ENCODE measurements around the gene PKN3. TPM values are rescaled to one million over a fixed set of nuclear protein-coding genes. Genes with fewer than 3 reads are reported as not detected.

The PKN3 gene
- total and polyA plus RNA-seq, 9 of the 15 experiments (the other 6 are each of a cell fraction or from before 2014, with no cell fraction given): 0.82 to 49.2 (median 19.7) TPM

GRCh38 chr9:128724744-128725211 lies 22.5 kb downstream of the PKN3 start (continued):
- TF ChIP-seq, protein P1, sequence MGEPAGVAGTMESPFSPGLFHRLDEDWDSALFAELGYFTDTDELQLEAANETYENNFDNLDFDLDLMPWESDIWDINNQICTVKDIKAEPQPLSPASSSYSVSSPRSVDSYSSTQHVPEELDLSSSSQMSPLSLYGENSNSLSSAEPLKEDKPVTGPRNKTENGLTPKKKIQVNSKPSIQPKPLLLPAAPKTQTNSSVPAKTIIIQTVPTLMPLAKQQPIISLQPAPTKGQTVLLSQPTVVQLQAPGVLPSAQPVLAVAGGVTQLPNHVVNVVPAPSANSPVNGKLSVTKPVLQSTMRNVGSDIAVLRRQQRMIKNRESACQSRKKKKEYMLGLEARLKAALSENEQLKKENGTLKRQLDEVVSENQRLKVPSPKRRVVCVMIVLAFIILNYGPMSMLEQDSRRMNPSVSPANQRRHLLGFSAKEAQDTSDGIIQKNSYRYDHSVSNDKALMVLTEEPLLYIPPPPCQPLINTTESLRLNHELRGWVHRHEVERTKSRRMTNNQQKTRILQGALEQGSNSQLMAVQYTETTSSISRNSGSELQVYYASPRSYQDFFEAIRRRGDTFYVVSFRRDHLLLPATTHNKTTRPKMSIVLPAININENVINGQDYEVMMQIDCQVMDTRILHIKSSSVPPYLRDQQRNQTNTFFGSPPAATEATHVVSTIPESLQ (CRISPR knock-in tag; IDR thresholded peaks at IDR 0.05): no peak
- no peak for TF ChIP-seq BMI1 (IDR thresholded peaks at IDR 0.05; ENCODE audit: low read length)
- TF ChIP-seq FOXJ2 (tag; IDR thresholded peaks at IDR 0.05): no peak
- TF ChIP-seq, protein P2, sequence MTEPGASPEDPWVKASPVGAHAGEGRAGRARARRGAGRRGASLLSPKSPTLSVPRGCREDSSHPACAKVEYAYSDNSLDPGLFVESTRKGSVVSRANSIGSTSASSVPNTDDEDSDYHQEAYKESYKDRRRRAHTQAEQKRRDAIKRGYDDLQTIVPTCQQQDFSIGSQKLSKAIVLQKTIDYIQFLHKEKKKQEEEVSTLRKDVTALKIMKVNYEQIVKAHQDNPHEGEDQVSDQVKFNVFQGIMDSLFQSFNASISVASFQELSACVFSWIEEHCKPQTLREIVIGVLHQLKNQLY (CRISPR knock-in tag; conservative IDR thresholded peaks at IDR 0.05): no peak
- TF ChIP-seq RHOXF2B (CRISPR knock-in tag; conservative IDR thresholded peaks at IDR 0.05): no peak
- no peak for TF ChIP-seq PHTF2 (CRISPR knock-in tag; IDR thresholded peaks at IDR 0.05)
- TF ChIP-seq HLTF (IDR thresholded peaks at IDR 0.05): no peak
- TF ChIP-seq PHF8 (IDR thresholded peaks at IDR 0.05; ENCODE audit: borderline replicate concordance, low read length): peak; percentile 42; the same call in 1 of the 2 replicates
- TF ChIP-seq FUS (optimal IDR thresholded peaks at IDR 0.05; ENCODE audit: low read depth, low read length): no peak
- 0 out of 2 replicates have a peak, but pooled peaks have one; percentile 17 for TF ChIP-seq ZBTB17 (CRISPR knock-in tag; IDR thresholded peaks at IDR 0.05)
- no peak for TF ChIP-seq NCOA6 (IDR thresholded peaks at IDR 0.05)
- TF ChIP-seq KLF16 (IDR thresholded peaks at IDR 0.05): 0 out of 2 replicates have a peak, but pooled peaks have one; percentile 8
- peak in 1 of 2 experiments; percentile 4; a peak in 1 of 4 replicates for TF ChIP-seq MAZ (CRISPR knock-in tag; conservative IDR thresholded peaks at IDR 0.05 in 1 of 2, IDR thresholded peaks at IDR 0.05 in 1 of 2)
- TF ChIP-seq PATZ1 (CRISPR knock-in tag; IDR thresholded peaks at IDR 0.05; ENCODE audit: borderline replicate concordance): no peak
- peak; percentile 11 to 18; a peak in 1 of 4 replicates for TF ChIP-seq FOXK2 (conservative IDR thresholded peaks at IDR 0.05 in 1 of 2, IDR thresholded peaks at IDR 0.05 in 1 of 2; ENCODE audit: low read depth in 2 of 2)
- TF ChIP-seq, protein P3, sequence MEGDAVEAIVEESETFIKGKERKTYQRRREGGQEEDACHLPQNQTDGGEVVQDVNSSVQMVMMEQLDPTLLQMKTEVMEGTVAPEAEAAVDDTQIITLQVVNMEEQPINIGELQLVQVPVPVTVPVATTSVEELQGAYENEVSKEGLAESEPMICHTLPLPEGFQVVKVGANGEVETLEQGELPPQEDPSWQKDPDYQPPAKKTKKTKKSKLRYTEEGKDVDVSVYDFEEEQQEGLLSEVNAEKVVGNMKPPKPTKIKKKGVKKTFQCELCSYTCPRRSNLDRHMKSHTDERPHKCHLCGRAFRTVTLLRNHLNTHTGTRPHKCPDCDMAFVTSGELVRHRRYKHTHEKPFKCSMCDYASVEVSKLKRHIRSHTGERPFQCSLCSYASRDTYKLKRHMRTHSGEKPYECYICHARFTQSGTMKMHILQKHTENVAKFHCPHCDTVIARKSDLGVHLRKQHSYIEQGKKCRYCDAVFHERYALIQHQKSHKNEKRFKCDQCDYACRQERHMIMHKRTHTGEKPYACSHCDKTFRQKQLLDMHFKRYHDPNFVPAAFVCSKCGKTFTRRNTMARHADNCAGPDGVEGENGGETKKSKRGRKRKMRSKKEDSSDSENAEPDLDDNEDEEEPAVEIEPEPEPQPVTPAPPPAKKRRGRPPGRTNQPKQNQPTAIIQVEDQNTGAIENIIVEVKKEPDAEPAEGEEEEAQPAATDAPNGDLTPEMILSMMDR (IDR thresholded peaks at IDR 0.05 in 2 of 3, conservative IDR thresholded peaks at IDR 0.05 in 1 of 3; ENCODE audit: insufficient read depth in 2 of 3, low read depth in 1 of 3, low read length in 3 of 3): 0 out of 6 replicates have a peak, but pooled peaks of 1 of the 3 experiments have one; percentile 36
- TF ChIP-seq MTA3 (IDR thresholded peaks at IDR 0.05; ENCODE audit: borderline replicate concordance): no peak
- TF ChIP-seq BCOR (IDR thresholded peaks at IDR 0.05): peak; percentile 6
- no peak for TF ChIP-seq ZC3H8 (IDR thresholded peaks at IDR 0.05)
- peak; percentile 64 for TF ChIP-seq EGR1 (conservative IDR thresholded peaks at IDR 0.05)
- 0 out of 2 replicates have a peak, but pooled peaks have one; percentile 44 for TF ChIP-seq NBN (IDR thresholded peaks at IDR 0.05; ENCODE audit: low read depth)
- TF ChIP-seq ATF1 (CRISPR knock-in tag; IDR thresholded peaks at IDR 0.05): no peak
- TF ChIP-seq ATF1 (tag; IDR thresholded peaks at IDR 0.05): no peak
- no peak for TF ChIP-seq KLF10 (CRISPR knock-in tag; IDR thresholded peaks at IDR 0.05)
- peak; percentile 14; the same call in 1 of the 2 replicates for TF ChIP-seq POLR2A (conservative IDR thresholded peaks at IDR 0.05)

Data from K562 (cell line).